Measurements from ENCODE around the gene CCDC57. TPM values are rescaled to one million over a fixed set of nuclear protein-coding genes. Genes with fewer than 3 reads are reported as not detected.
A peak's percentile ranks its signal among the peaks of the same experiment; 100 is the strongest.

The CCDC57 gene
- total and polyA plus RNA-seq, 9 of the 15 experiments (the other 6 are each of a cell fraction or from before 2014, with no cell fraction given) = 0.83 to 36.2 (median 13.6) TPM

- TF ChIP-seq ZBTB2 (IDR thresholded peaks at IDR 0.05) = peak; percentile 31; the same call in 1 of the 2 replicates
- no peak for TF ChIP-seq HLTF (IDR thresholded peaks at IDR 0.05)
- TF ChIP-seq HMG20B (CRISPR knock-in tag; IDR thresholded peaks at IDR 0.05) = no peak
- TF ChIP-seq BHLHE40 (IDR thresholded peaks at IDR 0.05; ENCODE audit: low read length) = 0 out of 2 replicates have a peak, but pooled peaks have one; percentile 2
- no peak for TF ChIP-seq ZNF175 (CRISPR knock-in tag; IDR thresholded peaks at IDR 0.05; ENCODE audit: low read depth)
- TF ChIP-seq JUNB (CRISPR knock-in tag; conservative IDR thresholded peaks at IDR 0.05) = 0 out of 2 replicates have a peak, but pooled peaks have one; percentile 6
- no peak for TF ChIP-seq GTF2B (IDR thresholded peaks at IDR 0.05; ENCODE audit: extremely low read depth, insufficient read length)
- TF ChIP-seq ZNF224 (CRISPR knock-in tag; IDR thresholded peaks at IDR 0.05) = no peak
- no peak for TF ChIP-seq NR2F6 (CRISPR knock-in tag; IDR thresholded peaks at IDR 0.05)
- TF ChIP-seq ZBTB12 (CRISPR knock-in tag; IDR thresholded peaks at IDR 0.05) = no peak
- no peak for TF ChIP-seq FOXJ2 (tag; IDR thresholded peaks at IDR 0.05)
- peak; percentile 68 for TF ChIP-seq ZNF740 (CRISPR knock-in tag; IDR thresholded peaks at IDR 0.05)
- TF ChIP-seq ZNF740 (tag; IDR thresholded peaks at IDR 0.05) = no peak
Measured at GRCh38 chr17:82236142-82236971, 23.7 kb upstream of the CCDC57 start (continued).
